GM19455 (cell line): Measurements from ENCODE around the gene POLR2E.

Source experiments
- ATAC-seq: cut with Tn5 transposase; IDR thresholded peaks from one replicate; pipeline ENCODE4 v1.9.1; 2021; ENCODE audit not compliant: unreplicated experiment

The POLR2E gene

DNA sequence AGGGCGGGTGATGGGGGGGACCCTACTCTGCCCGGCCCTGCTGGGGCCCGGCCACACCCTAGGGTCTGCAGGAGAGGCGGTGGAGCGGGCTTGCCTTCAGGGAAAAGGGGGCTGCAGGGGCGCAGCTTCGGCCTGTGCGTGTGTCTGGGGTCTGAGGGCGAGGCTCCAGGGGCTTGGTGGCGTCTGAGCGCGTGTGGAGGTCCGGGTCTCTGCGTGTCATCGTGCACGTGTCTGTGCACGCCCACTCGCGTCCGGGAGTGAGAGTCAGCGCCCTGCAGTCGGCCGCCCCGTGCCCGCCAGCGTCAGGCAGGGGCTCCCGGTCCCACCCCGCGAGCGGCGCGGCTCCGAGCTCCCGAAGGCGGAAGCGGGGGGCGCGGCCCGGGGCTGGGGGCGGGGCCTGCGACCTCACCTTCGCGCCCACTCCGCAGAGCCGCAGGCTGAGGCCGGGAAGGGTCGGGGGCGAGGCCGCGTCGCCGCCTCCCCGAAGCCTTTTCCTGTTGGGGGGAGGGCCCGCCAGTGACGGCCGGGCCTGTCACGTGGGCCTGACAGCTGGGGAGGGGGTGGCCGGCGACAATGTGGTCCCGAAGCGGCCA lies 28.3 kb downstream of the POLR2E start, which contains the start of gene ARHGAP45:
Gene ARHGAP45 (plus strand): TSS at position 420 of the 593 bp plus-strand sequence. CDS start 239 bp downstream, outside the sequence.
- no peak for ATAC-seq

DNA sequence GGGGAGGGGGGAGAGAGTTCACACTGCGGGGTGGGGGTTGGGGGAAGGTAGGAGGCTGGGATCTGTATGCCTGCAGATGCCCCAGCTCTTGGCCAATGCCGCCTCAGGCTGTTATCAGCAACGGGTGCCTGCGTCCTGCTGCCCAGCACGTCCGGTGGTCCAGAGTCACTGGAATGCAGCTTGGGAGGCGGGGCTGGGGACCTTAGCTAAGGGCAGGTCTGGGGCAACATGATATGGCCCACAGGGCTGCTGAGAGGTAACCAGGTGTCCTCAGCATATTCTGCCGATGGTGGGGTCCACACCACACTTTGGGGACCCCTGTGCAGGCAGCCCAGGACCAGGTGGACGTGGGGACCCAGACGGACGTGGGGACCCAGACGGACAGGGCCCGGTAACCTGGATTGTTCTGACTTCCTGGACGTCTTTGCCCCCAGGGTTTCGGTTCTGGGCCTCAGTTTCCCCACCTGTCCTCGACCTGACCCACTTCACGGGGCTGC lies 28.9 kb downstream of the POLR2E start:
- ATAC-seq = no peak

DNA sequence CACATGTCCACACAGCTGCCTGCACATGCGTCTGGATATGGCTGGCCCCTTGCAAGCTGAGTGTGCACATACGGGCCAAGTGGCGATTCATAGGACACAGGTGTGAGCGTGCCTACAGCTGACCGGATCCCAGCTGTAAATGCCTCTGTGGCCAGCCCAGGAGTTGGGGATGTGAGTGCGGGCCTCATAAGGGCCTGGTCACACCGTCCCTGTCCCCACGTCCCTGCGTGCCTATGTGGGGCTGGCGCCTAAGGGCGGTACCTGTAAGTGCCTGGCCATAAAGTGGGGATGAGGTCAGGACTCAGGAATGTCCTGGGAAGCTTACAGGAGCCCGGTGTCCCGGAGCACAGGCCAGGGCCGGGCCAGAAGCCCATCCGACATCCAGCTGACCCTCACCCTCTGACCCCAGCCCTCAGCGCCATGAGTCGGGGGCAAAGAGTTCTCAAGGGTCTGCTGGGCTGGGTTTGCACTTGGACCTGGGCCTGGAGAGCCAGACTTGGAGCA lies 29.5 kb downstream of the POLR2E start:
- no peak for ATAC-seq

DNA sequence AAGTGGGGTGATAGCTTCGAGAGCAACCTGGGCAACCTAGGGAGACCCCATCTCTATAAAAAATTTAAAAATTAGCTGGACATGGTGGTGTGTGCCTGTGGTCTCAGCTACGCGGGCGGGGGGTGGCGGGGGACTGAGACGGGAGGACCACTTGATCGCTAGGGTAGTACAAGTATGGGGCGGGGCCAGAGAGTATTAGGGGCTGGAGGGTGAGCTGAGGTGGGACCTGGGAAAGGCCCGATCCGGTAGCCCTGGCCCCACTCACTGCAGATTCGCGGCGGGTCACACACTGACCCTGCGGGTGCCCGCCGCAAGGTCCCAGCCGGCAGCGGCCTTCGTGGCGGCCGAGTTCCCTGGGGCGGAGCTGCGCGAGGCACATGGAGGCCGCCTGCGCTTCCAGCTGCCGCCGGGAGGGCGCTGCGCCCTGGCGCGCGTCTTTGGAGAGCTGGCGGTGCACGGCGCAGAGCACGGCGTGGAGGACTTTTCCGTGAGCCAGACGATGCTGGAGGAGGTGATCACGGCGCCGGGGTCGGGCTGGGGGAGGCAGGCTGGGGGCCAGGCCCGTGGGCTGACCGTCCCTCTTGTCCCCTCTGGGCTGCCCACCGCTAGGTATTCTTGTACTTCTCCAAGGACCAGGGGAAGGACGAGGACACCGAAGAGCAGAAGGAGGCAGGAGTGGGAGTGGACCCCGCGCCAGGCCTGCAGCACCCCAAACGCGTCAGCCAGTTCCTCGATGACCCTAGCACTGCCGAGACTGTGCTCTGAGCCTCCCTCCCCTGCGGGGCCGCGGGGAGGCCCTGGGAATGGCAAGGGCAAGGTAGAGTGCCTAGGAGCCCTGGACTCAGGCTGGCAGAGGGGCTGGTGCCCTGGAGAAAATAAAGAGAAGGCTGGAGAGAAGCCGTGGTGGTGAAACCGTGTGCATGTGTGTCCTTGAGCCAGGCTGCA lies 30.2 kb downstream of the POLR2E start:
- ATAC-seq = no peak

DNA sequence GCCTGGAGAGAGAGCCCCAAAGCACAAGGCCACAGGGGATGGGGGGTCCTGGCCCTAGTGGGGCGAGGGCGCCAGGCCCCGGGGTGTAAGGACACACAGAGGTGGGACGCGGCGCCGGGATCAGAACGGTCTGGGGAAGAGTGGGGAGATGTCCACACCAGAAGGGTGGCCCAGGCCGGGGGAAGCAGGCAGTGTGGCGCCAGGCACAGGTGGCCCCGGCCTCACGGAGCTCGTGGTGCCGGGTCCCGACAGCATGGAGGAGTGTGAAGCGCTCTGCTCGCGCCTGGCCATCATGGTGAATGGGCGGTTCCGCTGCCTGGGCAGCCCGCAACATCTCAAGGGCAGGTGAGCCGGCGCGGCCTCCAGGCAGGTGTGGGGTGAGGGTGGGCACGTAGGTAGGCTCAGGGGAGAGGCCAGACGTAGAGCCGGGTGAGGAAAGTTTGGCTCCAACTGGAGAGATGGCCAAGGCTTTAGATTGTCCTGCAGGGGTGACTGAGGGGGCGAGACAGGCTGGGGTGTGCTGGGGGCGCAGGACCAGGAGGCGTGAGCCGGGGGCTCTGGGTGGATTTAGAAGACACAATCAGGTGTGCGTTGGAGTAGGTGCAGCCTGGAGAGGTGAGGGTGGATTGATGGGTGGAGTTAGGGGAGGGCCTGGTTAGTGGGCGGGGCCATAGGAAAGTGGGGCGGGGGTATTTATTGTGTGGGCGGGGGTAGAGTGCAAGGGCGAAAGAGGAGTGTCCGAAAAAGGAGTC lies 31.1 kb downstream of the POLR2E start:
- no peak for ATAC-seq

DNA sequence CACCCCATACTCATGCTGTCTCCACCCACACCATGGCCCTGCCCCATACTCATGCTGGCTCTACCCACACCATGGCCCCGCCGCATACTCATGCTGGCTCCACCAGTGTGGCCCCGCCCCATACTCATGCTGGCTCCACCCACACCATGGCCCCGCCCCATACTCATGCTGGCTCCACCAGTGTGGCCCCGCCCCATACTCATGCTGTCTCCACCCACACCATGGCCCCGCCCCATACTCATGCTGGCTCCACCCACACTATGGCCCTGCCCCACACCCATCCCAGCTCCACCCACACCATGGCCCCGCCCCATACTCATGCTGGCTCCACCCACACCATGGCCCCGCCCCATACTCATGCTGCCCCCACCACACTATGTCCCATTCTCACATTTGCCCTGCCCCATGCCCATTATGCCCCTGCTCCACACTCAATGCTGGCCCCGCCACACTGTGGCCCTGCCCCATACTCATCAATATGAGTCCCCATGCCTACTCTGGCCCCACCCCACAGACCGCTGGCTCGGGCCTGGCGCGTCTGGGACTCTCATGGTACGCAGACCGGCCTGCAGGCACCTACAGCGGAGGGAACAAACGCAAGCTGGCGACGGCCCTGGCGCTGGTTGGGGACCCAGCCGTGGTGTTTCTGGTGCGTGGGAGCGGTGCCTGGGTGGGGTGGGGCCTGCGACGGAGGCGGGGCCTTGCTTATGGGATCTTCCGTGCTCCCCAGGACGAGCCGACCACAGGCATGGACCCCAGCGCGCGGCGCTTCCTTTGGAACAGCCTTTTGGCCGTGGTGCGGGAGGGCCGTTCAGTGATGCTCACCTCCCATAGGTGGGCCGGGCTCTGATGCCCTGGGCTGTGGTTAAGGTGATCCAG lies 31.9 kb downstream of the POLR2E start:
- no peak for ATAC-seq

DNA sequence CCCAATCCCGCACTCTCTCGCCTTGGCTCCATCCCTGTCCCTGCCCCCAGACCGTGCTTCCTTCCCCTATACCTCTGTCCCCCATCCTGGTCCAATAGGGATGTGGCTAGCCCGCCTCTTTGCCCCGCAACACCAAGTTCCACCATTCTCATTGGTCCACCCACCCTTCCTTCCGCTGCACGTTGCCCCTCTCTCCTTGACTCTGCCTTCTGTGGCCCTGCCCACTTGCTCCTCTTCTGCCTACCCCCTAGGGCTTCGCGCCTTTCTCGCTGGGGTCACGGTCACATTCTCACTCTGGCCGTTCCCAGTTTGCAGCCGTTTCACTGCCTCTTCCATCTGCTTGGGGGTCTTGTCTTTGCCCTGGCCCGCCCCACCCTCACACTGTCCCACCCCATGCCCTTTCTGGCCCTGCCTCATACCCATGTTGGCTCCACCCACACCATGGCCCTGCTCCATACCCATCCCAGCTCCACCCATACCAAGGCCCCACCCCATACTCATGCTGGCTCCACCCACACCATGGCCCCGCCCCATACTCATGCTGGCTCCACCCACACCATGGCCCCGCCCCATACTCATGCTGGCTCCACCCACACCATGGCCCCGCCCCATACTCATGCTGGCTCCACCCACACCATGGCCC lies 32.7 kb downstream of the POLR2E start:
- no peak for ATAC-seq

DNA sequence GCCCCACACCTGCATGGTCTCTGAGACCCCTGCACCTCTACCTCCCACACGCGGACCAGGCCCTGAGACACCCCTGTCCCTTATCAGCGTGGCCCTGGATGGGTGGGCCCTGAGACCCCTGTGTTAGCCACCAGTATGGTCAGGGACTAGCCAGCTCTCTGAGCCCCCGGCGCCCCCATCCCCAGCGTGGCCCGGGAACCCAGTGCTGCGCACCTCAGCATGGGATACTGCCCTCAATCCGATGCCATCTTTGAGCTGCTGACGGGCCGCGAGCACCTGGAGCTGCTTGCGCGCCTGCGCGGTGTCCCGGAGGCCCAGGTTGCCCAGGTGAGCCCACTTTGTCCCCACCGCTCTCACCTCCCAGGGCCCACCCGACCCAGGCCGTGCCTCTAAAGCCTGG lies 33.2 kb downstream of the POLR2E start:
- no peak for ATAC-seq

DNA sequence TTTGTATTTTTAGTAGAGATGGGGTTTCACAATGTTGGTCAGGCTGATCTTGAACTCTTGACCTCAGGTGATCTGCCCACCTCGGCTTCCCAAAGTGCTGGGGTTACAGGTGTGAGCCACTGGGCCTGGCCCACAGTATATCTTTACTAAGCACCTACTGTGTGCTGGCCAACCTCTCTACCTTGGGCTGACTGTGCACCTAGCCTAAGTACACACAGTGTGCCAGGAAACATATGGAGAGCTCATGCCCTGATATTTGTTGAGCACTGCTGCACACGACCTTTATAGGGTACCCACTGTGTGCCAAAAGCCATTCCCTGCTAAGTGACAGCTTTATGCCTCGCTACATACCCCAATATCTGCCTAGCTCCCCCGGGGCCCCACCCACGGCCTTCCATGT lies 34.5 kb downstream of the POLR2E start:
- no peak for ATAC-seq

DNA sequence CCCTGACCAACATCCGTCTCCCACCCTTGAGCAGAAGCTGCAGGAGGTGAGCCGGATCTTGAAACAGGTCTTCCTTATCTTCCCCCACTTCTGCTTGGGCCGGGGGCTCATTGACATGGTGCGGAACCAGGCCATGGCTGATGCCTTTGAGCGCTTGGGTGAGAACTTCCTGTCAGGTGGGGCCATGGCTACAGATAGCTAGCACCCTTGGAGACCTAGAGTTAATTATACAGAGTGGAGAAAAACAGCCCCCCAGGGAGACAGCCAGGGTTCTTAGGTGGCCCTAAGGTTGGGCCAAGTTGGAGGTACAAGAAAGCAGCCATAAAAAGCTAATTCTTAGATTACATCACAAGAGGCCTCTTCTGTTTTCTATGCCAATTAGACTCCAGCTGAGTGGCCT lies 37.1 kb downstream of the POLR2E start:
- ATAC-seq = no peak

DNA sequence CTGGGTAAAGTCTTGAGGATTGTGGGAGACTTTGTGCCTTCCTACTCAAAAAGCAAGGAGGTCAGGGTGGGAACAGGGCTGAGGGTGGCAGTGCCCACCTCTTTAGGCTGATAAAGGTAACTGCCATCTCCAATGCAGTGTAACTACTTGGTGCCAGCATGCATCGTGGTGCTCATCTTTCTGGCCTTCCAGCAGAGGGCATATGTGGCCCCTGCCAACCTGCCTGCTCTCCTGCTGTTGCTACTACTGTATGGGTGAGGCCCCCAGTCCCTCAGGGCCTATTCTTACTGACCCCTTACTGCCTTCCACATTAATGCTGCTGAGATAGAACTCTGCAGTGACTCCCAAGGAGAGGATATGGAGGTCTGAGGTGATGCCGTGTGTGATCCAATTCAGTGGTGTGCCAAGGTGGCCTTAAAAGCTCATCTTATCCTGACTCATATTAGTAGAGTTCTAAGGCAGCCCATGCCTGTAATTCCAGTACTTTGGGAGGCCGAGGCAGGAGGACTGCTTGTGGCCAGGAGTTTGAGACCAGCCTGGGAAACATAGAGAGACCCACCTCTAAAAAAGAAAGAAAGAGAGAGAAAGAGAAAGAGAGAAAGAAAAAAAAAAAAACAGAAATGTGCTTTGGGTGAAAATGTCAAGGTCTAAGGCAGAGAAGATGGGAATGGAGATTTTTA lies 37.9 kb downstream of the POLR2E start:
- ATAC-seq = no peak

DNA sequence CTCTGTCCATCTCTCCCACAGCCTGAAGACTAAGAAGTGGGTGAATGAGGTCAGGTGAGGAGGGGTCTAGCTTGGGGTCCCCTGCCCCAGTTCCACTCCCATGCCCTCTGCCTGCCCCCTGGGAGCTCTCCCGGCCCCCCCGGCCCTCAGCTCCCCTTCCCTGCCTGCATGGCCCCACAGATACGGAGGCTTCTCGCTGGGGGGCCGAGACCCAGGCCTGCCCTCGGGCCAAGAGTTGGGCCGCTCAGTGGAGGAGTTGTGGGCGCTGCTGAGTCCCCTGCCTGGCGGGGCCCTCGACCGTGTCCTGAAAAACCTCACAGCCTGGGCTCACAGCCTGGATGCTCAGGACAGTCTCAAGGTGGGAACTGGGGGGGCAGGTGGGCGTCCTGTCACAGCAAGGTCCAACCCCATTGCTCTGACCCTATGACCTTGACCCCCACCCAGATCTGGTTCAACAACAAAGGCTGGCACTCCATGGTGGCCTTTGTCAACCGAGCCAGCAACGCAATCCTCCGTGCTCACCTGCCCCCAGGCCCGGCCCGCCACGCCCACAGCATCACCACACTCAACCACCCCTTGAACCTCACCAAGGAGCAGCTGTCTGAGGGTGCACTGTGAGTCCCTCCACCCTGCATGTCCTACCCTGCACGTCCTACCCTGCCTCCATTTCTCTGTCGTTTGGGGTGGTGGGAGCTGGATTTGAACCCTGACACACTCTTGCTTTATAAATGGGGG lies 39.1 kb downstream of the POLR2E start:
- ATAC-seq = no peak

DNA sequence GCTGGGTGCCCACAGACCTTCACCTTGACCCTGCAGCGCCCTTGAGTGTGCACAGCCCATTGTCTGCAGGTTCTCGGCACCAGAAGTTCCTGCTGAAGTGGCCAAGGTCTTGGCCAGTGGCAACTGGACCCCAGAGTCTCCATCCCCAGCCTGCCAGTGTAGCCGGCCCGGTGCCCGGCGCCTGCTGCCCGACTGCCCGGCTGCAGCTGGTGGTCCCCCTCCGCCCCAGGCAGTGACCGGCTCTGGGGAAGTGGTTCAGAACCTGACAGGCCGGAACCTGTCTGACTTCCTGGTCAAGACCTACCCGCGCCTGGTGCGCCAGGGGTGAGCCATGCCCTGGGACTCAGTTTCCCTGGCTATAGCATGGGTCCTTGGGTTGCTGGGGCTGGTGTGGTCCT lies 40.1 kb downstream of the POLR2E start:
- no peak for ATAC-seq

DNA sequence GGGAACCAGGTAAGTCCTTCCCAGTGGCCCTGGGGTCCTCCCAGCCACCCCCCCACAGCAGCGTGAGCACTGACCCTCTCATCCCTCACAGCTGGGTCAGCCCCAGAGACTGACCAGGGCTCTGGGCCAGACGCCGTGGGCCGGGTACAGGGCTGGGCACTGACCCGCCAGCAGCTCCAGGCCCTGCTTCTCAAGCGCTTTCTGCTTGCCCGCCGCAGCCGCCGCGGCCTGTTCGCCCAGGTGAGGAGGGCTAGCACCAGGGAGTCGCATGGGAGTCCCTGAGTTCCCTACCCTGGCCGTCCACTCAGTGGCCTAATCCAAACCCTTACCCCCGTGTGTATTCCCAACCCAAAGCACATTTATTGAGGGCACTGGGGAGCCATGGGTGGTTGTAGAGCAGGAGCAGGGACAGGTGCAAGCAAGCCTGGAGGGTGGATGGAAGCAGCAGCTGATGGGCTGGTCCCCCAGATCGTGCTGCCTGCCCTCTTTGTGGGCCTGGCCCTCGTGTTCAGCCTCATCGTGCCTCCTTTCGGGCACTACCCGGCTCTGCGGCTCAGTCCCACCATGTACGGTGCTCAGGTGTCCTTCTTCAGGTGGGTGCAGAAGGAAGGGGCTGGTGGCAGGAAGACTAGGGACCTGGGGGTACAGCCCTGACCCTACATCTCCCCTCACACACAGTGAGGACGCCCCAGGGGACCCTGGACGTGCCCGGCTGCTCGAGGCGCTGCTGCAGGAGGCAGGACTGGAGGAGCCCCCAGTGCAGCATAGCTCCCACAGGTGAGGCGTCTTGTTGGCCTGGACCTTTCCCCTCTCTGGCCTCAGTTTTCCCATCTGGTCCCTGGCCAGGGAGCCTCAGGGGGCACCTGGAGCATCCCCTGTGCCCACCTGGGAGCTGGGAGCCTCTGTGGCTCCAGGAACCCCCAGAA lies 40.8 kb downstream of the POLR2E start:
- ATAC-seq = no peak

DNA sequence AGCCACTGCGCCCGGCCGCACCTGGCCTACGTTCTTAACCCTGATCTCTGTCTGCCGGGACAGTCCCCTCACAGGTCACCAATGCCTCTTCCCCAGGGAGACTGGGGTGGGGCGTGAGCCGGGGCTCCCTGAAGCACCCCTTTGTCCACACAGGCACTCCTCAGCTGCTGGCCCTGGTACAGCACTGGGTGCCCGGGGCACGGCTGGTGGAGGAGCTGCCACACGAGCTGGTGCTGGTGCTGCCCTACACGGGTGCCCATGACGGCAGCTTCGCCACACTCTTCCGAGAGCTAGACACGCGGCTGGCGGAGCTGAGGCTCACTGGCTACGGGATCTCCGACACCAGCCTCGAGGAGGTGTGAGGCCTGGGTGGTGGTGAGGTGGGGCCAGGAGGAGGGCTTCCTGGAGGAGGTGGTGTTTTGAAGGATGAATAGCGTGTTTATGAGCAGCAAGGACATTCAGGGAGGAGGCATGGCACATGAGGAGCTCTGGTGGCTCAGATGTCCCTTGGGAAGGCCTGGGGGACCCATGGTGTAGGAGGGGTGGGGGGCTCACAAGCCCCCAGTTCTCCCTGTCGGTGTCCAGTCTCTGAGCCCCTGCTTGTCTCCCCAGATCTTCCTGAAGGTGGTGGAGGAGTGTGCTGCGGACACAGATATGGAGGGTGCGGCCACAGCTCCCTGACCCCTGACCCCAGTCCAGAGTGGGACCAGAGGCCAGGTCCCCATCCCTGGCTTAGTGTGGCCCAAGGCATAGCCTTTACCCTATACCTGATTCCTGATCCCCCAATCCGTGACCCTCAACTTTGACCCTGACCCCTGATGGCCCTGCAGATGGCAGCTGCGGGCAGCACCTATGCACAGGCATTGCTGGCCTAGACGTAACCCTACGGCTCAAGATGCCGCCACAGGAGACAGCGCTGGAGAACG lies 41.7 kb downstream of the POLR2E start:
- no peak for ATAC-seq

DNA sequence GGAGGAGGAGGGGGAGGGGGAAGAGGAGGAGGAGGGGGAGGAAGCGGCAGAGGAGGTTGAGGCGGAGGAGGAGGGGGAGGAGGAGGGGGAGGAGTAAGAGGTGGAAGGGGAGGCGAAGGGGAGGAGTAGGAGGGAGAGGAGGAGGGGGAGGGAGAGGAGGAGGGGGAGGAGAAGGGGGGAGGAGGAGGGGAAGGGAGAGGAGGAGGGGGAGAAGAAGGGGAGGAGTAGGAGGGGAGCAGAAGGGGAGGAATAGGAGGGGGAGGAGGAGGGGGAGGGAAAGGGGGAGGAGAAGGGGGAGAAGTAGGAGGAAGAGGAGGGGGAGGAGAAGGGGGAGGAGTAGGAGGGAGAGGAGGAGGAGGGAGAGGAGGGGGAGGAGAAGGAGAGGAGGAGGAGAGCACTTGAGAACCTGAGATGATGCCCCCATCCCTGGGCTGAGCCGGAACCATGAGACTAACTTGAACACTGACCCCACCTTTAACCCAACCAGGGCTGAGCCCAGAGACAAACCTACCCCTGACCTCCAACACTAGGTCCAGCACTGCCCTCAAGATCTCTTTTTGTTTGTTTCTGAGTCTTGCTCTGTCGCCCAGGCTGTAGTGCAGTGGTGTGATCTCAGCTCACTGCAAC lies 42.7 kb downstream of the POLR2E start:
- ATAC-seq = no peak
